H1 (cell line): ENCODE results near the gene ZNF692. TPM values are rescaled to one million over a fixed set of nuclear protein-coding genes. Genes with fewer than 3 reads are reported as not detected.

Experiments
- BCL11A ChIP-seq, 2 experiments: IDR thresholded peaks; one replicate each; pipeline ENCODE4 v1.6.1; 2011; ENCODE audit warnings: low read depth in 2 of 2, low read length in 2 of 2, mild to moderate bottlenecking in 2 of 2
- BRCA1 ChIP-seq: IDR thresholded peaks from 2 replicates; pipeline ENCODE4 v1.6.1; 2012; ENCODE audit warnings: low read depth, low read length, improper control_type of control experiment
- CBX8 ChIP-seq: fragments of 300-800, 300-1000 bp; sonication (generic); IDR thresholded peaks from 2 replicates; pipeline ENCODE4 v1.7.1; 2016; ENCODE audit warnings: low read depth, low read length, borderline replicate concordance
- RXRA ChIP-seq: IDR thresholded peaks from 2 replicates; pipeline ENCODE4 v1.6.1; 2011; ENCODE audit warnings: low read depth, mild to moderate bottlenecking, low read length, moderate library complexity; ENCODE audit not compliant: insufficient read depth
- YY1 ChIP-seq: IDR thresholded peaks from 2 replicates; pipeline ENCODE4 v1.6.1; 2011; ENCODE audit warnings: low read depth, mild to moderate bottlenecking, low read length
- polyA plus RNA-seq, 7 experiments: library from polyadenylated mRNA; depleted of rRNA in 3 of 7; stranded (reverse) in 5 of 7; unstranded in 2 of 7; fragments of >200 nt in 5 of 7; fragments of 200-250 nt in 2 of 7; gene quantifications; 1 replicate in 5 of 7; 2 replicates in 1 of 7; 4 replicates in 1 of 7; pipeline versions ENCODE4 v1.2.1 to v1.2.3, GENCODE V29; 2011 to 2013; ENCODE audit warnings: missing spikeins in 2 of 7, mixed read lengths in 2 of 7
- total RNA-seq: library from RNA; stranded (reverse); fragmentation: NEBNext Ultra II Directional; extraction: Animal tissue kit (Norgen Biotek cat#: 25700); gene quantifications from 2 replicates; pipeline ENCODE4 v1.2.1, GENCODE V29; 2021
- TF ChIP-seq, protein P1 (sequence below): fragments of 300-600 bp; sonication (generic); IDR thresholded peaks from 2 replicates; pipeline ENCODE4 v1.7.1; 2012; ENCODE audit warnings: low read length, moderate library complexity, mild to moderate bottlenecking, inconsistent platforms; ENCODE audit not compliant: insufficient replicate concordance
- TF ChIP-seq, protein P2 (sequence below): IDR thresholded peaks from 2 replicates; pipeline ENCODE4 v1.6.1; 2012; ENCODE audit warnings: low read length, inconsistent platforms

The ZNF692 gene
- total and polyA plus RNA-seq, 2 of the 8 experiments (the other 6 are each of a cell fraction or from before 2014, with no cell fraction given): 38.4 to 52.3 TPM

DNA sequence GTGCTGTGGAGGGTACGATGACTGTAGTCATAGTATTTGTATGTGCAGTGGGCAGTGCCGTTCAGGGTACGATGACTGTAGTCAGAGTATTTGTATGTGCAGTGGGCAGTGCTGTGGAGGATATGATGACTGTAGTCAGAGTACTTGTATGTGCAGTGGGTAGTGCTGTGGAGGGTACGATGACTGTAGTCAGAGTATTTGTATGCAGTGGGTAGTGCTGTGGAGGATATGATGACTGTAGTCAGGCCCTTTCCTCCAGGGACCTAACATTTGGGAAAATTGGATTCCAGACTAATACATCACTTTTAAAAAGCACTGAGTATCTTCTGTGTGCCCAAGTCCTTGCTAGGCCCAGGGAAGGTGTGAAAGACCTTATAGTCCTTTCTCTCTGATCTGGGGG, 17.9 kb downstream of the ZNF692 start (continued):
- TF ChIP-seq, protein P1, sequence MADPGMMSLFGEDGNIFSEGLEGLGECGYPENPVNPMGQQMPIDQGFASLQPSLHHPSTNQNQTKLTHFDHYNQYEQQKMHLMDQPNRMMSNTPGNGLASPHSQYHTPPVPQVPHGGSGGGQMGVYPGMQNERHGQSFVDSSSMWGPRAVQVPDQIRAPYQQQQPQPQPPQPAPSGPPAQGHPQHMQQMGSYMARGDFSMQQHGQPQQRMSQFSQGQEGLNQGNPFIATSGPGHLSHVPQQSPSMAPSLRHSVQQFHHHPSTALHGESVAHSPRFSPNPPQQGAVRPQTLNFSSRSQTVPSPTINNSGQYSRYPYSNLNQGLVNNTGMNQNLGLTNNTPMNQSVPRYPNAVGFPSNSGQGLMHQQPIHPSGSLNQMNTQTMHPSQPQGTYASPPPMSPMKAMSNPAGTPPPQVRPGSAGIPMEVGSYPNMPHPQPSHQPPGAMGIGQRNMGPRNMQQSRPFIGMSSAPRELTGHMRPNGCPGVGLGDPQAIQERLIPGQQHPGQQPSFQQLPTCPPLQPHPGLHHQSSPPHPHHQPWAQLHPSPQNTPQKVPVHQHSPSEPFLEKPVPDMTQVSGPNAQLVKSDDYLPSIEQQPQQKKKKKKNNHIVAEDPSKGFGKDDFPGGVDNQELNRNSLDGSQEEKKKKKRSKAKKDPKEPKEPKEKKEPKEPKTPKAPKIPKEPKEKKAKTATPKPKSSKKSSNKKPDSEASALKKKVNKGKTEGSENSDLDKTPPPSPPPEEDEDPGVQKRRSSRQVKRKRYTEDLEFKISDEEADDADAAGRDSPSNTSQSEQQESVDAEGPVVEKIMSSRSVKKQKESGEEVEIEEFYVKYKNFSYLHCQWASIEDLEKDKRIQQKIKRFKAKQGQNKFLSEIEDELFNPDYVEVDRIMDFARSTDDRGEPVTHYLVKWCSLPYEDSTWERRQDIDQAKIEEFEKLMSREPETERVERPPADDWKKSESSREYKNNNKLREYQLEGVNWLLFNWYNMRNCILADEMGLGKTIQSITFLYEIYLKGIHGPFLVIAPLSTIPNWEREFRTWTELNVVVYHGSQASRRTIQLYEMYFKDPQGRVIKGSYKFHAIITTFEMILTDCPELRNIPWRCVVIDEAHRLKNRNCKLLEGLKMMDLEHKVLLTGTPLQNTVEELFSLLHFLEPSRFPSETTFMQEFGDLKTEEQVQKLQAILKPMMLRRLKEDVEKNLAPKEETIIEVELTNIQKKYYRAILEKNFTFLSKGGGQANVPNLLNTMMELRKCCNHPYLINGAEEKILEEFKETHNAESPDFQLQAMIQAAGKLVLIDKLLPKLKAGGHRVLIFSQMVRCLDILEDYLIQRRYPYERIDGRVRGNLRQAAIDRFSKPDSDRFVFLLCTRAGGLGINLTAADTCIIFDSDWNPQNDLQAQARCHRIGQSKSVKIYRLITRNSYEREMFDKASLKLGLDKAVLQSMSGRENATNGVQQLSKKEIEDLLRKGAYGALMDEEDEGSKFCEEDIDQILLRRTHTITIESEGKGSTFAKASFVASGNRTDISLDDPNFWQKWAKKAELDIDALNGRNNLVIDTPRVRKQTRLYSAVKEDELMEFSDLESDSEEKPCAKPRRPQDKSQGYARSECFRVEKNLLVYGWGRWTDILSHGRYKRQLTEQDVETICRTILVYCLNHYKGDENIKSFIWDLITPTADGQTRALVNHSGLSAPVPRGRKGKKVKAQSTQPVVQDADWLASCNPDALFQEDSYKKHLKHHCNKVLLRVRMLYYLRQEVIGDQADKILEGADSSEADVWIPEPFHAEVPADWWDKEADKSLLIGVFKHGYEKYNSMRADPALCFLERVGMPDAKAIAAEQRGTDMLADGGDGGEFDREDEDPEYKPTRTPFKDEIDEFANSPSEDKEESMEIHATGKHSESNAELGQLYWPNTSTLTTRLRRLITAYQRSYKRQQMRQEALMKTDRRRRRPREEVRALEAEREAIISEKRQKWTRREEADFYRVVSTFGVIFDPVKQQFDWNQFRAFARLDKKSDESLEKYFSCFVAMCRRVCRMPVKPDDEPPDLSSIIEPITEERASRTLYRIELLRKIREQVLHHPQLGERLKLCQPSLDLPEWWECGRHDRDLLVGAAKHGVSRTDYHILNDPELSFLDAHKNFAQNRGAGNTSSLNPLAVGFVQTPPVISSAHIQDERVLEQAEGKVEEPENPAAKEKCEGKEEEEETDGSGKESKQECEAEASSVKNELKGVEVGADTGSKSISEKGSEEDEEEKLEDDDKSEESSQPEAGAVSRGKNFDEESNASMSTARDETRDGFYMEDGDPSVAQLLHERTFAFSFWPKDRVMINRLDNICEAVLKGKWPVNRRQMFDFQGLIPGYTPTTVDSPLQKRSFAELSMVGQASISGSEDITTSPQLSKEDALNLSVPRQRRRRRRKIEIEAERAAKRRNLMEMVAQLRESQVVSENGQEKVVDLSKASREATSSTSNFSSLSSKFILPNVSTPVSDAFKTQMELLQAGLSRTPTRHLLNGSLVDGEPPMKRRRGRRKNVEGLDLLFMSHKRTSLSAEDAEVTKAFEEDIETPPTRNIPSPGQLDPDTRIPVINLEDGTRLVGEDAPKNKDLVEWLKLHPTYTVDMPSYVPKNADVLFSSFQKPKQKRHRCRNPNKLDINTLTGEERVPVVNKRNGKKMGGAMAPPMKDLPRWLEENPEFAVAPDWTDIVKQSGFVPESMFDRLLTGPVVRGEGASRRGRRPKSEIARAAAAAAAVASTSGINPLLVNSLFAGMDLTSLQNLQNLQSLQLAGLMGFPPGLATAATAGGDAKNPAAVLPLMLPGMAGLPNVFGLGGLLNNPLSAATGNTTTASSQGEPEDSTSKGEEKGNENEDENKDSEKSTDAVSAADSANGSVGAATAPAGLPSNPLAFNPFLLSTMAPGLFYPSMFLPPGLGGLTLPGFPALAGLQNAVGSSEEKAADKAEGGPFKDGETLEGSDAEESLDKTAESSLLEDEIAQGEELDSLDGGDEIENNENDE: no peak
- no peak for TF ChIP-seq CBX8
- TF ChIP-seq BCL11A (IDR thresholded peaks at IDR 0.05; ENCODE audit: low read depth in 2 of 2, low read length in 2 of 2): no peak
- TF ChIP-seq, protein P2, sequence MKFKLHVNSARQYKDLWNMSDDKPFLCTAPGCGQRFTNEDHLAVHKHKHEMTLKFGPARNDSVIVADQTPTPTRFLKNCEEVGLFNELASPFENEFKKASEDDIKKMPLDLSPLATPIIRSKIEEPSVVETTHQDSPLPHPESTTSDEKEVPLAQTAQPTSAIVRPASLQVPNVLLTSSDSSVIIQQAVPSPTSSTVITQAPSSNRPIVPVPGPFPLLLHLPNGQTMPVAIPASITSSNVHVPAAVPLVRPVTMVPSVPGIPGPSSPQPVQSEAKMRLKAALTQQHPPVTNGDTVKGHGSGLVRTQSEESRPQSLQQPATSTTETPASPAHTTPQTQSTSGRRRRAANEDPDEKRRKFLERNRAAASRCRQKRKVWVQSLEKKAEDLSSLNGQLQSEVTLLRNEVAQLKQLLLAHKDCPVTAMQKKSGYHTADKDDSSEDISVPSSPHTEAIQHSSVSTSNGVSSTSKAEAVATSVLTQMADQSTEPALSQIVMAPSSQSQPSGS: no peak
- no peak for TF ChIP-seq RXRA
- TF ChIP-seq BRCA1: no peak
- no peak for TF ChIP-seq YY1
